GM10847 (cell line): ENCODE data around the gene REPIN1.

Experiments used
- POLR2A ChIP-seq: IDR thresholded peaks from 2 replicates; pipeline ENCODE4 v1.6.1; 2011; ENCODE audit not compliant: insufficient read length; ENCODE audit errors: extremely low read depth

The REPIN1 gene

DNA sequence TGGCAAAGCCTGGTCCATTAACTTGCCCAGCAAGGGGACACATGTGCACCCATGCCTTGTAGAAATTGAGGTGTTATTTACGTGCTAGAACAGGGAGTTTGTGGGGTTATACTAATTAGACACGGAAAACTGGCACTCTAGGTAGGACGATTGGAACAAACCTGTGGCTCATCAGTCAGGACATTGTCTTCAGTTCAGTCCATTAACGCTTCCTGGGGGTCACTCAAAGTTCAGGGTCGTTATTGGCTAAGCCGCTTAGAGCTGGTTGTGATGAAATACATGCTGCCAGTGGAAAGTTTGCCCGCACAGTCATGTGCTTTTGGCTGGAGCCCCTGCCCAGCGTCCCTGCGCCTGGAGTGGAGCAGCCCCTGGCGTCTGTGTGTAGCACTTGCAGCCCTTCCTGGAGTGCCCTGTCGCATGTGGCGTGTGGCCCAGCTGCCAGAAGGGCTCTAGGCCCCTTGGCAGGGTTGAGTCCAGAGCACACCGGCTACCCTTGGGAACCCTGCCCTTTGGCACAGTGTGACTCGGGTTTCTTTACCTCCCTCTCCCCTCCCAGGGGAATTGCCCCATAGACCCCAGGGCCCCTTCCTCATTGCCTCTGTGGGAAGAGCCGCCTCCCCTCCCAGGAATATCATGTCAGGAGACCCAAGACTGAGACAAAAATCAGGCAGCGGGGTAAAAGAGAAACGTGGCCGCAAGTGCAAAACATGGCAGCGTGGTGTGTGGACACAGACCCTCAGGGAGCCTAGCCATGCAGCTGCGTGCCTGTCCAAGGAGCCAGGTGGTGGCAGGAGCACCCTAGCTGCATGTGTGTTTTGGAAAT, 20.3 kb downstream of the REPIN1 start:
- no peak for TF ChIP-seq POLR2A

DNA sequence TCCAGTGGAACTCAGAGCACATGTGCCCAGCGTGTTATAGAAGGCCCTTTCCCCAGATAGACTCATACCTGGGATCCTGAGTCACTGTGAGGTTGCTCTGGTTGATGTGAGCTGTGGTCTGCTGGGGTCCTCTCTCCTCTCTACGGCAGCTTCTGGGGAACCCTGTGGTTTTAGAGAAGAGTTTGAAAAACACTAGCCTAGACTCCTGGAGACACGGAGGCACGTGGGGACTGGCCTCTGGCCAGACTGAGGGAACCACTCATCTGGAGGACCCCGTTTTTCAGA, 20.9 kb downstream of the REPIN1 start:
- TF ChIP-seq POLR2A: no peak

DNA sequence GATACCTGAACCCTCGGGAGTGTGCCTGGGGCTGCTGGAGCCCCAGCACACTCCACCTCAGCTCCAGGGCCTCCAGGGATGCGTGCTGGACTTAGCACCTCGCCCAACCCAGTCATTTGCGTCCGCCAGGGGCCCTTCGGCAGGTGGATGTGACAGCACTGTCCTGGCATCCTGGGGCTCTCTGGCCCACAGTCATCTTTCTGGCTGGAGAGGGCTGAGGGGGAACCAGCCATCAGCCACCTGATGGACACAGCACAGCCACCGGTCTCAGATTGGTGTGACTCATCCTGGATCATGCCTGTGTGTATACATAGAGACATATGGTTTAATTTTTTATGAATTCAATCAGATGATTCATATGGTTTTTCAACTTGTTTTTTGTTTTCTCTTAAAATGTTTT, 21.6 kb downstream of the REPIN1 start:
- no peak for TF ChIP-seq POLR2A

DNA sequence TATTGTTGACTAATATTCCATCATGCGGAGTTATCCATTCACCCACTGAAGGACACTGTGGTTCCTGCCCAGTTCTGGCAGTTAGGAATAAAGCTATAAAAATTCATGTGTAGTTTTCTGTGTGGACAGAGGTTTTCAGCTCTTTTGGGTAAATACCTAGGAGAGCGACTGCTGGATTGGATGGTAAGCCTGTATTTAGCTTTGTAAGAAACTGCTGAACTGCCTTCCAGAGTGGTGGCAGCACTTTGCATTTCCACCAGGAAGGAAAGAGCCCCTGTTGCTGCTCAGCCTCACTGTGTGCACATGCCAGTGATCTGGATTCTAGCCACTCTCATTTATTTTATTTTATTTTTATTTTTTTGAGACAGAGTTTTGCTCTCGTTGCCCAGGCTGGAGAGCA, 24.7 kb downstream of the REPIN1 start:
- no peak for TF ChIP-seq POLR2A

DNA sequence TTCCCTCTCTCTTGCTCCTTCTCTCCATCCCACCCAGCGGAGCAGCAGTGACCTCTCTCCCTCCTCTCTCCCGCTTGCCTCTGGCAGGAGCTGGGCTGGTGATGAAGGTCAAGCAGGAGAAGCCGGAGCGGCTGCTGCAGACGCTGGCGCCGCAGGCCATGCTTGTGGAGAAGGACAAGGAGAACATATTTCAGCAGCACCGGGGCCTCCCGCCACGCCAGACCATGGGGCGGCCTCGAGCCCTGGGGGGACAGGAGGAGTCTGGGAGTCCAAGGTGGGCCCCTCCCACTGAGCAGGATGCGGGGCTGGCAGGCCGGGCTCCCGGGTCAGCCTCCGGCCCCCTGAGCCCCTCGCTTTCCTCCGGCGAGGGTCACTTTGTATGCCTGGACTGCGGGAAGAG, 27.8 kb downstream of the REPIN1 start:
- TF ChIP-seq POLR2A: no peak

DNA sequence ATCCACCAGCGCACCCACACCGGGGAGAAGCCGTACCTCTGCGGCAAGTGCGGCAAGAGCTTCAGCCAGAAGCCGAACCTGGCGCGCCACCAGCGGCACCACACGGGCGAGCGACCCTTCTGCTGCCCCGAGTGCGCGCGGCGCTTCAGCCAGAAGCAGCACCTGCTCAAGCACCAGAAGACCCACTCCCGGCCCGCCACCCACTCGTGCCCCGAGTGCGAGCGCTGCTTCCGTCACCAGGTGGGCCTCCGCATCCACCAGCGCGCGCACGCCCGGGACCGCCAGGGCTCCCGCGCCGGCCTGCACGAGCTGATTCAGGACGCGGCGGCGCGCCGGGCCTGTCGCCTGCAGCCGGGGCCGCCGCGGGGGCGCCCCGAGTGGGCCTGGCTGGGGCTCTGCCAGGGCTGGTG, 28.2 kb downstream of the REPIN1 start:
- no peak for TF ChIP-seq POLR2A

DNA sequence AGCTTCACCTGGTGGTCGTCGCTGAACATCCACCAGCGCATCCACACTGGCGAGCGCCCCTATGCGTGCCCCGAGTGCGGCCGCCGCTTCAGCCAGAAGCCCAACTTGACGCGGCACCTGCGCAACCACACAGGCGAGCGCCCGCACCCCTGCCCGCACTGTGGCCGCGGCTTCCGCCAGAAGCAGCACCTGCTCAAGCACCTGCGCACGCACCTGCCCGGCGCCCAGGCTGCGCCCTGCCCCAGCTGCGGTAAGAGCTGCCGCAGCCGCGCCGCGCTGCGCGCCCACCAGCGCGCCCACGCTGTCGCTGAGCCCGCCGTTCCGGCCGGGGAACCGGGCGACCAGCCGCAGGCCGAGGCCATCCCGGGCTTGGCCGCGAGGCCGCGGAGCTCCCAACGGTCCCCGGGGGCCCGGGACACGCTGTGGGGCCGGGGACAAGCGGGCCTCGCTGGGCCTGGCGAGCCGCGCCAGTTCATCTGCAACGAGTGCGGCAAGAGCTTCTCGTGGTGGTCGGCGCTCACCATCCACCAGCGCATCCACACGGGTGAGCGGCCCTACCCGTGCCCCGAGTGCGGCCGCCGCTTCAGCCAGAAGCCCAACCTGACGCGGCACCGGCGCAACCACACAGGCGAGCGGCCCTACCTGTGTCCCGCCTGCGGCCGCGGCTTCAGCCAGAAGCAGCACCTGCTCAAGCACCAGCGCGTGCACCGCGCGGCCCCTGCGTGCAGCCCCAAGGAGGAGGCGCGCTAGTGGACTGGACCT, 28.9 kb downstream of the REPIN1 start:
- TF ChIP-seq POLR2A: no peak

DNA sequence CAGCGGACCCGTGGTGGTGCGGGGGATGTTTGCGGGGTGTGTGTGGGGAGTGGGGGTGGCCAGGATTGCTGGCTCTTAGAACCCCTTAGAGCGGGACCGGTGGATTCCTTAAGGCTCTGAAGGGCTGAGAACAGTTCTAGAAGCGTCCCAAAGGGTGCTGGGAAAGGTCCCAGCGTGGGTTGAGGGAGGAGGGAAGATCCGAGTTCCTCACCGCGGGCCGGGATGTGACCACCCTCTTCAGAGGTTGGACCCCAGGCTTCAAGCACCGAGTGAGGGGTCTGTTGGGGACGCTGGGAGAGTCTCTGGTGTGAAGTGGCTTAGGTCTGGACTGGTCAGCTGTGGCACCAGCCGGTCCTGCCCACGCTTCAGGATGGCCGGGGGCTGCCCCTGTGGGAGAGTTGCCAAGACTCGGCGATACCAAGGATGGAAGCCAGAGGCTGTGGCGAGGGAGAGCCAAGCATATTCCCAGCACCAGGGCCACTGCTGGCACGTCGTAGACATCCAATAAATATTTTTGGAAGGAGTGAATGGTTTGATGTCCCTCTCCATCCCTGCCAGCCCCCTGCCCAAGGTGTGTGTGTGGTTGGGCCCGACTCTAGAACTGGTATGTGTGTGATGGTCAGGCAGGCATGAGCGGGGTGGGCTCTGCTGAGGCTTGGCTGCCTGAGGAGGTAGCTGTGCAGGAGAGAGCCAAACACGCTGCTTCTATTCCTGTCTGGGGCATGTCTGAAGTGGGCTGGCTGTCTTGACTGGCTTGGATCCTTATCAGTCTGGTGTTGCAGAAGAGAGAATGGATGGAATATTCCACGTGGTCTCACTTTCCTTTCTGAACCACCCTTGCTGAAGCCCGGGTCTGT, 29.7 kb downstream of the REPIN1 start:
- no peak for TF ChIP-seq POLR2A

DNA sequence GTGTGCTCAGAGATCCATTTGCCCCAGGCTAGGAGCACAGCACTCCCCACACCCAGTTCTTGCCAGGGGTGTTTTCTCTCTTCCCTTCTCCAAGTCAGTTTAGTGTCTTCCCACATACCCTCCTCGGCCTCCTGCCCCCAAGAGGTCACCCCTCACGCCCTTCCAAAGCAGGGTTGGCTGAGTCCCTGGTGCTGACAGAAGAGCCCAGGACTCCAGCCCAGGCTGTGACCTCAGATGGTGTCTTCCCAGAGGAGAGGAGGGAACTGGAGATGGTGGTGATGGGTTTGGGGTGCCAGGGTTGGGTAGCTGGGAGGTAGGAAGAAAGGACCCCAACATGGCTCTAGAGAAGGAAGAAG, 30.3 kb downstream of the REPIN1 start:
- TF ChIP-seq POLR2A: no peak

DNA sequence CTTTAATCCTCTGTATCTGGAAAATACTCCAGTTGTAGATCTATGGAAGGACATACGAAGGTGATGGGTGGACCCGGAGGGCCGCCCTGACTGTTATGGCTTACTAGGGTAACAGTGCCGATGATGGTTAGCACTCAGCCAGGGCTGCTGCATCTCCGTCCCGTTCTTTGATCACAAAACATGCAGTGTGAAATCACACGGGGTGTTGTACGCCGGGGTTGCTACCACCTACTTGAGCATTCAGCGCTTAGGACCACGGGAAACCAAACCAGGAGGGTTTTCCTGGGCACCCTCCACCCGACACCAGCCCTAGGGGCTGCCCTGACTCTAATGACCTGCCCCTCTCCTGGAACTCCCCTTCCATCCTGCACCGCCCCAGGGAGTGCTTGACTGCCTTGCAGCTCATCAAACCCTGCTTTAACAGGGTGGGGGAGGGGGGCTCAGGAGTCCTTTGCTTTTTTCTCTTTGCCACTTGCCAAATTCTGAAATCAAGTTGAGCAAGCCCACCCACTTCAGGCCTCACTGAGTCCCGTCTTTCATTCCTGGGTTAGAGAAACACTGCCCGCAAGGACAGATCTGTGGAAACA, 30.9 kb downstream of the REPIN1 start:
- no peak for TF ChIP-seq POLR2A

DNA sequence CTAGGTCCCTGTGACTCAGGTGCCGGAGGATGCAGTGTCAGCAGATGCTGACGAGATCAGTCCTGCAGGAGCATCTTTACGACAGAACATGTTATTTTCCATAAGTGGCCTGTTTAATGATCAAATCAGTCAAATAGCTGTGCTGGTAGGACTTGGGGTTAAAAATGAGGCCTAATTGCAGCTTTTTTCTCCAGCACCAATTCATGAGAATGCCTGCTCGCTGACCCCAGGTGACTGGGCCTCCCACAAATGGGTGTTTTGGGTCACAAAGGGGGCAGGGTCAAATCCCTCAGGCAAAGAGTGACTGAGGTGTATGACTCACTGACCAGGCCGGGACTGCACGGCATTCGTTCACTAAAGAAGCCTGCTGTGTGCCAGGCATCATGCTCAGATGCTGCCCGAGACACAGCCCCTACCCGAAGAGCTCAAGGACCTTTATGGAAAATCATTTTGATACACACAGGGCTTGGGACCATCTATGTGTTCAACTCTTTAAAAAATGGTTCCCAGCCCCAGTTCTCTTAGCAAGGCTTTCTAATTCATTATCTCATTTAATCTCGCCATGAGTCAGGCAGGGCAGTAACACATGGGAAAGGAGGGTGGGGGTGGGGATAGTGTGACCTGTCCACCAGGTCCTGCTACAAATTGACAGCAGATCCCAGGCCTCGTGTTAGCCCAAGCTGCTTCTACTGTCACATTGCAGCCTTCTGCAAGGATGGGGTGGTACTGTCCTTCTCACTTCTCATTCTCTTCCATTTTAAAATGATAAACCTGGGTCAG, 31.6 kb downstream of the REPIN1 start:
- no peak for TF ChIP-seq POLR2A

DNA sequence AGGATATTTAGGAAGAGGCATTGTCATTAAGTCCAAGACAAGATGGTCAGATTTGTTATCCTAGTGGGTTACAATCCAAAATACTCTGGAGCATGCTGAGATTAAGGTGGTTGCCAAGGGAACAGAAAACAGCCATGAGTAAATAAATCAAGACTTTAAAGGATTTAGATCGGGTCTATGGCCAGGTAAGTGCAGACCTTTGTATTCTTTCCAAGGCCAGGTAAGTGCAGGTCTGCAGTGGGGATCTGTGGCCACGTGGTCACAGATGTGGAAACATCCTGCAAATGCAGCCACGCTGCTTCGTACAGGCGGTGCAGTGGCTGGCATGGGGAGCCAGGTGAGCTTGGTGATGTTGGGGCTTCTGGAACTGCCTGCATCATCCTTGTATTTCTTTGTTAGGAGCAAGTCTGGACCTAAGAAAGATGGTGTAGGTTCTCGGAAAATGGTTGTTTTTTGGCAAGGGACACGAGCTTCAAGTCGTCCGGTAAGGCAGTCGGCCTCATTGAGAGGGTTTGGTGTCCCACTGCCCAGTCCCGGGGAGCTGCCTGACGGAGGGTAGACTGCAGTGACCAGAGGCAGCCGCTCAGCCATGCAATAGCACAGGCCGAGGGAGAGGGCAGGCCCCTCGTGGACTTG, 32.3 kb downstream of the REPIN1 start:
- no peak for TF ChIP-seq POLR2A

DNA sequence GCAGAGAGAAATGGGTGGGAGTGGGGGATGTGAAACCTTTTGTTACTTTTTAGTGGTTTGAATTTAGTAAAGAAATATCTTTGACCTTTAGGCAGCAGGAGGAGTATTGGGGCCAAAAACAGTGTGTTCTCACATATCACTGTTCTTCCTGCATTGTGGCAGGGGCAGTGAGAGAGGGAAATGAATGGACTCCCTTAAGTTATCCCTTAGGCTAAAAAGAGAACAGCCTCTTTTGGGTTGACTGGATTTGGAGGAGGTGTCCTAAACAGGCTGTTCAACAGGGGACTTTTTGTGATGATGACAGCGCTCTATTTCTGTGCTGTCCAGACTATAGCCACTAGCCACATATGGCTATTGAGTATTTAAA, 32.8 kb downstream of the REPIN1 start:
- TF ChIP-seq POLR2A: no peak

DNA sequence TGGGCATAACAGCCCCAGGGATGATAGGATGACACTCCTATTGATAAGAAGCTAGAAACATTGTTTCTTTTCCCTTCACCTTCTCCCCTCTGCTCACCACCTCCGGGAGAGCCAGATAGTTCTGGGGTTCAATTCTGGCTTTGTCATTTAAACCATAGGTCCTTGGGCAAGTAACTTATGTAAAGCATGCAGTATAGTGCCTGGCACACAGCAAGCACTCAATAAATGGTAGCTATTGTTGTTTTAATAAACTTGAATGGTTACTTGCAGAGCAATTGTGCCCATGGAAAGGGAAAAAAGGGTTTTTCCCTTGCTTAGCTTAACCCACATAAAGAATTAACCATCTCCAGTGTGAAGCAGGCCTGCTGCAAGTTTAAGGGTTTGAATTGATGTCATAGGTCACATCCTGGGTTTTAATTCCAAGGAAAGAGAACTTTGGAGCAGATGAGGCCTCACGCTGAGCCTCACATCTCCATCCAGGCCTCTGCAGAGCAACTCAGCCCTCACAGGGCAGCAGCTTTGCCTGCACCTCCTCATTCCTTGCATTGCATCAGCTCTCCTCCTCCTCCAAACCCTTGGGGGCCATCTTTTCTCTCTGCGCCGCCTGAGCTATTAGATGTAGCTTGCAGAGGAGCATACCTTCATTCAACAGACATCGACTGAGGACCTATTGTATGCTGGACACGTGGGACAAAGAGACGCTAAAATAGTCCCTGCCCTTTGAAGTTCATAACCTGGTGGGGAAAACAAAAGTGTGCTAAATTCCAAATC, 33.4 kb downstream of the REPIN1 start:
- TF ChIP-seq POLR2A: no peak

DNA sequence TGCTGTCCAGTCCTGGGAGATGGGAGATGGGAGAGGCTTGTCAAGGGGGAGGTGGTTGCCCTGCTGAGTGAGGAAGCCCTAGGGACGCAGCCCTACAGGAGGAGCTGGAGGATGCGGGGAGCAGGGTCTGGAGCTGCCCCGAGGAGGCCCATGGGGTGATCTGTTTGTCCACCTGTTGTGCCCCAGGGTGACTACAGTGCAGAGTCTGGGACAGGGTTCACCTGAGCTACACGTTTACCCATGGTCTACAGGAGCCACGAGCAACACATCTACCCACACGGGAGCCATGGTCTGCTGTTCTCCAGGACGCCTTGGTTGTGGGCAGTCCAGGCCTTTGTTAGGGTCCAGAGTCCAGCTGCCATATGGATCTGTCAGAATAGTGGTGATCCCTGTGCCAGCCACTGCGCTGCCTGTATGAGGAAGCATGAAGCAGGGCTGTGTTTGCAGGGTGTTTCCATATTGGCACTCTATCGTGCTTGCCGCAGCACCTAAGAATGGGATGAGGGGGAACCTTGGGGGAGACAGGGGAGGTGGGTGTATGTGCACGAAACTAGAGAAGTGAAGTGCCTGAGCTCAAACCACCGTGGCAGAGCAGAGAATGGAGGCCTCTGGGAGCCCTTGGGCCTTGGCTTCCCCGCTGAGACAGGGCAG, 34.2 kb downstream of the REPIN1 start:
- TF ChIP-seq POLR2A: no peak
